ENCODE data around the gene ESF1. TPM values are rescaled to one million over a fixed set of nuclear protein-coding genes. Genes with fewer than 3 reads are reported as not detected.

The ESF1 gene
- total RNA-seq, 1 experiment from 2014 or later, result 28.7 TPM

GRCh38 chr20:13685623-13686022, 99.1 kb downstream of the ESF1 start:
- DNase-seq (ENCODE audit: low spot score) (no peak), ATAC-seq (no peak)
- Mint-ChIP-seq H3K9me3 (peaks cover 18% of the 10 kb centered on the region), H3K4me3 (no peak overlapping the region), H3K27me3 (ENCODE audit: low read depth) (no peaks in the 10 kb centered on the region), H3K4me1 (no peaks in the 10 kb centered on the region), H3K27ac (no peak overlapping the region), H3K36me3 (no peaks in the 10 kb centered on the region)
- CTCF ChIA-PET, result no interaction called here
- POLR2A ChIA-PET, result no interaction called here
- no peak for TF ChIP-seq MLX (CRISPR knock-in tag; IDR thresholded peaks at IDR 0.05)
- TF ChIP-seq ZNF423 (CRISPR knock-in tag; IDR thresholded peaks at IDR 0.05), result no peak
- no peak for TF ChIP-seq ARID4B (CRISPR knock-in tag; IDR thresholded peaks at IDR 0.05; ENCODE audit: borderline replicate concordance)
- no peak for TF ChIP-seq SP1 (CRISPR knock-in tag; conservative IDR thresholded peaks at IDR 0.05)
- TF ChIP-seq ATF6 (CRISPR knock-in tag; IDR thresholded peaks at IDR 0.05), result no peak
- no peak for TF ChIP-seq FOXK1 (CRISPR knock-in tag; IDR thresholded peaks at IDR 0.05)
- TF ChIP-seq ELF4 (CRISPR knock-in tag; IDR thresholded peaks at IDR 0.05; ENCODE audit: low read depth), result no peak
- no peak for TF ChIP-seq NFE2L1 (CRISPR knock-in tag; IDR thresholded peaks at IDR 0.05)
- TF ChIP-seq ESRRA (CRISPR knock-in tag; IDR thresholded peaks at IDR 0.05; ENCODE audit: borderline replicate concordance), result no peak
- no peak for TF ChIP-seq SOX15 (CRISPR knock-in tag; IDR thresholded peaks at IDR 0.05)
- TF ChIP-seq KAT7 (CRISPR knock-in tag; IDR thresholded peaks at IDR 0.05; ENCODE audit: borderline replicate concordance), result no peak
- TF ChIP-seq ZNF263 (CRISPR knock-in tag; IDR thresholded peaks at IDR 0.05; ENCODE audit: low read depth), result no peak
- no peak for TF ChIP-seq ZNF121 (CRISPR knock-in tag; IDR thresholded peaks at IDR 0.05)
- TF ChIP-seq JAZF1 (CRISPR knock-in tag; IDR thresholded peaks at IDR 0.05), result no peak
- no peak for TF ChIP-seq ZBTB43 (CRISPR knock-in tag; IDR thresholded peaks at IDR 0.05)
- no peak for TF ChIP-seq GTF2I (CRISPR knock-in tag; conservative IDR thresholded peaks at IDR 0.05)
- no peak for TF ChIP-seq SMAD3 (CRISPR knock-in tag; IDR thresholded peaks at IDR 0.05; ENCODE audit: borderline replicate concordance)
- TF ChIP-seq STAT6 (CRISPR knock-in tag; conservative IDR thresholded peaks at IDR 0.05; ENCODE audit: low read depth), result no peak
